A549 (cell line): ENCODE measurements around the gene CHIT1.

ENCODE experiments used
- POLR2A ChIP-seq: IDR thresholded peaks from 2 replicates; pipeline ENCODE4 v1.6.1; 2012; ENCODE audit warnings: mild to moderate bottlenecking, low read length
- RAD21 ChIP-seq, 2 experiments: fragments of >200 bp in 1 of 2; sonication (Bioruptor Twin) in 1 of 2; formaldehyde crosslinking in 1 of 2; IDR thresholded peaks in 1 of 2; conservative IDR thresholded peaks in 1 of 2; 2 replicates in 1 of 2; 3 replicates in 1 of 2; pipeline ENCODE4 v1.6.1; 2012 to 2018; ENCODE audit warnings: inconsistent platforms in 1 of 2

GRCh38 chr1:203190949-203191348, 38.5 kb downstream of the CHIT1 start:
- TF ChIP-seq POLR2A (no peak), RAD21 (conservative IDR thresholded peaks at IDR 0.05 in 1 of 2, IDR thresholded peaks at IDR 0.05 in 1 of 2) (no peak)
